K562 (cell line): ENCODE measurements around the gene MOB4. TPM values are rescaled to one million over a fixed set of nuclear protein-coding genes. Genes with fewer than 3 reads are reported as not detected.
A peak's percentile ranks its signal among the peaks of the same experiment; 100 is the strongest.

Experiments
- ATAC-seq: fragments of 200-7000 bp; cut with Tn5 transposase; 3 replicates; pipeline ENCODE4 v1.9.1; 2020; ENCODE audit warnings: moderate library complexity
- BruUV-seq: library from RNA; stranded (reverse); fragments of 400-500 nt; replicated peaks from 2 replicates; lab custom pipeline; 2021; lab: Mats Ljungman, UMichigan
- CTCF ChIA-PET: fragments of 300-600 bp; formaldehyde crosslinking; extraction: SDS; loops from one replicate; lab custom pipeline; 2021; ENCODE audit warnings: low intra/inter-chr PET ratio; lab: Yijun Ruan, JAX
- POLR2A ChIA-PET: fragments of 300-600, 350-650 bp; sonication (Branson Sonifier 250); formaldehyde crosslinking; extraction: SDS; loops from one replicate; lab custom pipeline; 2021; ENCODE audit warnings: antibody characterized with exemption, inconsistent platforms; lab: Yijun Ruan, JAX
- DNase-seq, 4 experiments: peaks; one replicate each; pipeline versions ENCODE4 v3.0.0 to v3.0.0-alpha.2; 2011 to 2018; ENCODE audit warnings: low spot score in 3 of 4, mixed read lengths in 3 of 4; ENCODE audit errors: extremely low read depth in 1 of 4
- FAIRE-seq: peaks from 2 replicates; lab custom pipeline; 2011; peaks lifted over from hg19 to GRCh38; lab: Jason Lieb, UNC
- H2AFZ ChIP-seq: 2 replicates; pipeline ENCODE4 v1.6.0; 2011; ENCODE audit warnings: low read depth, low read length, control low read depth, inconsistent platforms
- H3K27ac ChIP-seq: fragments of 200-600 bp; 3 replicates; pipeline ENCODE4 v1.8.0; 2011; ENCODE audit warnings: low read depth, mild to moderate bottlenecking, control low read depth, inconsistent platforms, low read length, moderate library complexity, mixed read lengths; ENCODE audit errors: extremely low read depth
- H3K27me3 ChIP-seq, 2 experiments: fragments of 300-600 bp in 1 of 2; 2 replicates in 1 of 2; 3 replicates in 1 of 2; pipeline versions ENCODE4 v1.6.0 to v1.8.0; 2011; ENCODE audit warnings: inconsistent platforms in 2 of 2, low read length in 2 of 2, mild to moderate bottlenecking in 1 of 2, mixed read lengths in 1 of 2, moderate library complexity in 1 of 2; ENCODE audit not compliant: control insufficient read depth in 2 of 2, insufficient read depth in 2 of 2
- H3K36me3 ChIP-seq: fragments of 300-600 bp; 3 replicates; pipeline ENCODE4 v1.8.0; 2011; ENCODE audit warnings: mild to moderate bottlenecking, low read length, inconsistent platforms; ENCODE audit not compliant: control insufficient read depth, insufficient read depth
- H3K4me1 ChIP-seq, 2 experiments: fragments of 200-600 bp in 1 of 2; replicated peaks in 1 of 2; 2 replicates in 1 of 2; 3 replicates in 1 of 2; pipeline versions ENCODE4 v1.5.1 to v1.8.0; 2011; ENCODE audit warnings: inconsistent platforms in 2 of 2, low read length in 2 of 2, mild to moderate bottlenecking in 1 of 2, mixed read lengths in 1 of 2, moderate library complexity in 1 of 2; ENCODE audit not compliant: control insufficient read depth in 2 of 2, insufficient read depth in 2 of 2
- H3K4me2 ChIP-seq: 2 replicates; pipeline ENCODE4 v1.6.1; 2011; ENCODE audit warnings: low read length, control low read depth, inconsistent platforms, mixed read lengths; ENCODE audit not compliant: insufficient read depth
- H3K4me3 ChIP-seq: fragments of 200-600 bp; sonication (generic), shearing (Covaris generic); 2 replicates; pipeline ENCODE4 v1.5.1; 2016; ENCODE audit warnings: control low read depth, inconsistent platforms
- H3K79me2 ChIP-seq: fragments of 200-600 bp; 3 replicates; pipeline ENCODE4 v1.8.0; 2011; ENCODE audit warnings: low read length, inconsistent platforms; ENCODE audit not compliant: control insufficient read depth, insufficient read depth
- H3K9ac ChIP-seq, 2 experiments: 2 replicates each; pipeline versions ENCODE4 v1.6.0 to v1.6.1; 2011; ENCODE audit warnings: low read depth in 2 of 2, low read length in 2 of 2, control low read depth in 1 of 2, inconsistent platforms in 1 of 2, mild to moderate bottlenecking in 1 of 2, mixed read lengths in 1 of 2; ENCODE audit not compliant: insufficient read depth in 1 of 2
- H3K9me1 ChIP-seq: one replicate; pipeline ENCODE4 v1.6.0; 2011; ENCODE audit warnings: inconsistent platforms, mild to moderate bottlenecking, low read length, moderate library complexity; ENCODE audit not compliant: control insufficient read depth, insufficient read depth
- H3K9me3 ChIP-seq: replicated peaks from 2 replicates; pipeline ENCODE4 v1.5.1; 2011; ENCODE audit warnings: low read depth, low read length, inconsistent platforms; ENCODE audit not compliant: control insufficient read depth, insufficient read depth
- H4K20me1 ChIP-seq: replicated peaks from 2 replicates; pipeline ENCODE4 v1.6.1; 2011; ENCODE audit warnings: low read length, inconsistent platforms, mixed read lengths; ENCODE audit not compliant: control insufficient read depth, insufficient read depth
- DACH1 ChIP-seq: fragments of 450-650 bp; IDR thresholded peaks from 2 replicates; pipeline ENCODE4 v1.6.1; 2018; ENCODE audit not compliant: partially characterized antibody
- ELF2 ChIP-seq: fragments of 250-450 bp; sonication (Bioruptor Pico); IDR thresholded peaks from 2 replicates; pipeline ENCODE4 v1.5.0; 2021; ENCODE audit warnings: mild to moderate bottlenecking
- FOXA1 ChIP-seq: fragments of 450-650 bp; IDR thresholded peaks from 2 replicates; pipeline ENCODE4 v1.6.1; 2016; ENCODE audit warnings: mild to moderate bottlenecking, borderline replicate concordance
- FOXP1 ChIP-seq: sonication (generic); formaldehyde crosslinking; IDR thresholded peaks from 2 replicates; pipeline ENCODE4 v1.8.0; 2022; ENCODE audit warnings: mild to moderate bottlenecking, missing genetic modification reagents
- MED1 ChIP-seq: sonication (generic); formaldehyde crosslinking; IDR thresholded peaks from 2 replicates; pipeline ENCODE4 v1.8.1; 2023; ENCODE audit warnings: missing genetic modification reagents, borderline replicate concordance
- SOX6 ChIP-seq: fragments of 450-650 bp; IDR thresholded peaks from 2 replicates; pipeline ENCODE4 v1.6.1; 2014; ENCODE audit warnings: mild to moderate bottlenecking
- SRSF9 ChIP-seq: fragments of 200-400 bp; formaldehyde crosslinking; IDR thresholded peaks from 2 replicates; pipeline ENCODE4 v1.6.1; 2017; ENCODE audit warnings: low read depth, low read length, borderline replicate concordance
- TAF7 ChIP-seq: fragments of 450-650 bp; IDR thresholded peaks from 2 replicates; pipeline ENCODE4 v1.6.1; 2016; ENCODE audit warnings: missing genetic modification characterization, missing compliant biosample characterization
- TAF9B ChIP-seq: fragments of 450-650 bp; IDR thresholded peaks from 2 replicates; pipeline ENCODE4 v1.6.1; 2018; ENCODE audit warnings: mild to moderate bottlenecking; ENCODE audit not compliant: partially characterized antibody
- TRIM28 ChIP-seq: fragments of 450-650 bp; IDR thresholded peaks from 2 replicates; pipeline ENCODE4 v1.6.1; 2017
- XRCC3 ChIP-seq: fragments of 450-650 bp; IDR thresholded peaks from 2 replicates; pipeline ENCODE4 v1.6.1; 2017; ENCODE audit warnings: mild to moderate bottlenecking, moderate library complexity
- ZFP36 ChIP-seq: fragments of 150-350 bp; IDR thresholded peaks from 2 replicates; pipeline ENCODE4 v1.6.1; 2018; ENCODE audit warnings: low read length, low read depth; ENCODE audit not compliant: partially characterized antibody
- ZNF3 ChIP-seq: fragments of 250-450 bp; sonication (Bioruptor Pico); IDR thresholded peaks from 2 replicates; pipeline ENCODE4 v1.5.0; 2021; ENCODE audit warnings: mild to moderate bottlenecking, moderate library complexity
- ZNF764 ChIP-seq: fragments of 250-450 bp; sonication (Bioruptor Pico); IDR thresholded peaks from 2 replicates; pipeline ENCODE4 v1.4.0; 2020; ENCODE audit warnings: low read depth, mild to moderate bottlenecking, moderate library complexity
- ZNF778 ChIP-seq: fragments of 450-650 bp; formaldehyde crosslinking; IDR thresholded peaks from 2 replicates; pipeline ENCODE4 v1.4.0; 2020; ENCODE audit warnings: mild to moderate bottlenecking, moderate library complexity
- WGBS: fragments of 100-300 bp; shearing (Covaris generic); methylation state at CpG from one replicate; pipeline ENCODE4 v1.1.6; 2016; ENCODE audit warnings: low coverage, mixed read lengths; ENCODE audit not compliant: insufficient coverage; ENCODE audit errors: missing lambda C conversion rate; 5-methylcytosine and 5-hydroxymethylcytosine counted together
- in situ Hi-C: fragments of 300-500 bp; cut with MboI; formaldehyde crosslinking; loops from 4 replicates; pipeline ENCODE4 v1.15.0; 2018; ENCODE audit warnings: inconsistent platforms, mixed read lengths
- intact Hi-C: fragments of 100-400 bp; cut with micrococcal nuclease; formaldehyde crosslinking; loops from 2 replicates; pipeline ENCODE4 v1.14.2; 2022
- polyA plus RNA-seq, 8 experiments: library from polyadenylated mRNA; depleted of rRNA in 4 of 8; stranded (reverse) in 5 of 8; unstranded in 3 of 8; fragments of >200 nt; fragmentation: Nextera tagmentation in 2 of 8; fragmentation: Illumina TruSeq in 1 of 8; extraction: Ambion mirVana in 2 of 8; extraction: Trizol in 1 of 8; gene quantifications; 2 replicates each; pipeline versions ENCODE4 v1.2.1 to v1.2.3, GENCODE V29; 2011 to 2014; ENCODE audit warnings: inconsistent platforms in 1 of 8, missing spikeins in 1 of 8
- total RNA-seq, 7 experiments: library from RNA; depleted of rRNA in 6 of 7; stranded (reverse); fragments of >200 nt in 6 of 7; fragmentation: Illumina TruSeq in 2 of 7; extraction: Trizol in 2 of 7; gene quantifications; 2 replicates each; pipeline versions ENCODE4 v1.2.1 to v1.2.3, GENCODE V29; 2011 to 2021; ENCODE audit warnings: low replicate concordance in 1 of 7
- TF ChIP-seq, protein P1 (sequence below): sonication (generic); formaldehyde crosslinking; IDR thresholded peaks from 2 replicates; pipeline ENCODE4 v1.9.0; 2022; ENCODE audit warnings: mild to moderate bottlenecking, missing genetic modification reagents
- TF ChIP-seq, protein P2 (sequence below), 3 experiments: IDR thresholded peaks in 2 of 3; conservative IDR thresholded peaks in 1 of 3; 2 replicates each; pipeline ENCODE4 v1.5.1; 2011 to 2012; ENCODE audit warnings: low read length in 3 of 3, mild to moderate bottlenecking in 3 of 3, control low read depth in 2 of 3, improper control_type of control experiment in 1 of 3, inconsistent platforms in 1 of 3, low read depth in 1 of 3, mixed read lengths in 1 of 3, moderate library complexity in 1 of 3; ENCODE audit not compliant: insufficient read depth in 2 of 3

The MOB4 gene
- total and polyA plus RNA-seq, 9 of the 15 experiments (the other 6 are each of a cell fraction or from before 2014, with no cell fraction given): 13.5 to 30.8 (median 22.2) TPM

GRCh38 chr2:197573608-197574007 lies 57.7 kb downstream of the MOB4 start:
- no peak for TF ChIP-seq TAF7 (tag)
- TF ChIP-seq SRSF9: no peak
- TF ChIP-seq ZNF3: no peak
- peak; percentile 77 for TF ChIP-seq ZFP36
- TF ChIP-seq TRIM28: peak; percentile 64; the same call in 1 of the 2 replicates
- Histone ChIP-seq H4K20me1 (no peaks in the 10 kb centered on the region), H3K79me2 (no peaks in the 10 kb centered on the region), H3K4me1 (no peaks in the 10 kb centered on the region), H3K27me3 (peaks cover 0 to 6% of the 10 kb centered on the region in 2 experiments; a peak in 1 of 5 replicates), H3K9me1 (no peaks in the 10 kb centered on the region), H3K9me3 (no peaks in the 10 kb centered on the region), H3K9ac (no peak overlapping the region), H2AFZ (no peak overlapping the region), H3K36me3 (no peaks in the 10 kb centered on the region), H3K4me2 (no peak overlapping the region), H3K27ac (no peak overlapping the region), H3K4me3 (no peak overlapping the region)
- BruUV-seq: no TSS peak
- CTCF ChIA-PET: no interaction called here
- DNase-seq: no peak
- FAIRE-seq: no peak
- POLR2A ChIA-PET: no interaction called here
- 13% methylated on average over 1 of the region's 2 CpGs for WGBS
- no peak for ATAC-seq
- intact Hi-C loops (no loop called here), in situ Hi-C loops (no loop called here)

- no peak for ATAC-seq
- in situ Hi-C loops (no loop called here), intact Hi-C loops (no loop called here)
- peaks cover 2 to 6% of the 10 kb centered on the region in 2 experiments; a peak in 1 of 5 replicates for H3K27me3 ChIP-seq
- H3K79me2 ChIP-seq: no peaks in the 10 kb centered on the region
- WGBS: 31% methylated on average over 2 of the region's 2 CpGs
- no peak overlapping the region for H3K9ac ChIP-seq
- no peak overlapping the region for H3K4me3 ChIP-seq
- ChIA-PET POLR2A (interaction anchor here (1.2 kb wide), 1 partner anchor 13 kb away, joined by 4 read pairs; no protein-coding TSS in a partner anchor), CTCF (no interaction called here)
- no TSS peak for BruUV-seq
- no peak for FAIRE-seq
- H3K4me1 ChIP-seq: no peaks in the 10 kb centered on the region
- H3K36me3 ChIP-seq: no peaks in the 10 kb centered on the region
- H3K4me2 ChIP-seq: no peak overlapping the region
- DNase-seq: no peak
- no peaks in the 10 kb centered on the region for H3K9me3 ChIP-seq
- H2AFZ ChIP-seq: no peak overlapping the region
- no peak overlapping the region for H3K27ac ChIP-seq
- no peaks in the 10 kb centered on the region for H4K20me1 ChIP-seq
- H3K9me1 ChIP-seq: no peaks in the 10 kb centered on the region
- no peak for TF ChIP-seq ZNF778 (CRISPR knock-in tag)
- no peak for TF ChIP-seq ZNF764 (CRISPR knock-in tag)
- no peak for TF ChIP-seq FOXP1 (CRISPR knock-in tag)
- TF ChIP-seq, protein P1, sequence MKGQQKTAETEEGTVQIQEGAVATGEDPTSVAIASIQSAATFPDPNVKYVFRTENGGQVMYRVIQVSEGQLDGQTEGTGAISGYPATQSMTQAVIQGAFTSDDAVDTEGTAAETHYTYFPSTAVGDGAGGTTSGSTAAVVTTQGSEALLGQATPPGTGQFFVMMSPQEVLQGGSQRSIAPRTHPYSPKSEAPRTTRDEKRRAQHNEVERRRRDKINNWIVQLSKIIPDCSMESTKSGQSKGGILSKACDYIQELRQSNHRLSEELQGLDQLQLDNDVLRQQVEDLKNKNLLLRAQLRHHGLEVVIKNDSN (CRISPR knock-in tag): no peak
- no peak for TF ChIP-seq XRCC3
- TF ChIP-seq, protein P2, sequence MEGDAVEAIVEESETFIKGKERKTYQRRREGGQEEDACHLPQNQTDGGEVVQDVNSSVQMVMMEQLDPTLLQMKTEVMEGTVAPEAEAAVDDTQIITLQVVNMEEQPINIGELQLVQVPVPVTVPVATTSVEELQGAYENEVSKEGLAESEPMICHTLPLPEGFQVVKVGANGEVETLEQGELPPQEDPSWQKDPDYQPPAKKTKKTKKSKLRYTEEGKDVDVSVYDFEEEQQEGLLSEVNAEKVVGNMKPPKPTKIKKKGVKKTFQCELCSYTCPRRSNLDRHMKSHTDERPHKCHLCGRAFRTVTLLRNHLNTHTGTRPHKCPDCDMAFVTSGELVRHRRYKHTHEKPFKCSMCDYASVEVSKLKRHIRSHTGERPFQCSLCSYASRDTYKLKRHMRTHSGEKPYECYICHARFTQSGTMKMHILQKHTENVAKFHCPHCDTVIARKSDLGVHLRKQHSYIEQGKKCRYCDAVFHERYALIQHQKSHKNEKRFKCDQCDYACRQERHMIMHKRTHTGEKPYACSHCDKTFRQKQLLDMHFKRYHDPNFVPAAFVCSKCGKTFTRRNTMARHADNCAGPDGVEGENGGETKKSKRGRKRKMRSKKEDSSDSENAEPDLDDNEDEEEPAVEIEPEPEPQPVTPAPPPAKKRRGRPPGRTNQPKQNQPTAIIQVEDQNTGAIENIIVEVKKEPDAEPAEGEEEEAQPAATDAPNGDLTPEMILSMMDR (IDR thresholded peaks at IDR 0.05 in 2 of 3, conservative IDR thresholded peaks at IDR 0.05 in 1 of 3; ENCODE audit: insufficient read depth in 2 of 3, low read depth in 1 of 3, low read length in 3 of 3): no peak
- TF ChIP-seq SOX6: no peak
- no peak for TF ChIP-seq DACH1
- TF ChIP-seq ELF2 (CRISPR knock-in tag): no peak
- no peak for TF ChIP-seq MED1 (CRISPR knock-in tag)
- TF ChIP-seq TAF9B: no peak
- no peak for TF ChIP-seq FOXA1
Observed at GRCh38 chr2:197575987-197576386, 60.1 kb downstream of the MOB4 start.
